GM19240 (cell line): ENCODE data around the gene SNRNP25.

ENCODE experiments used
- DNase-seq: peaks from one replicate; pipeline ENCODE4 v3.0.0; 2011; ENCODE audit warnings: low spot score; ENCODE audit not compliant: insufficient read length

Gene SNRNP25

GRCh38 chr16:77273-77806, 23.7 kb downstream of the SNRNP25 start:
- peak; percentile 80 for DNase-seq

GRCh38 chr16:77807-78443, 24.3 kb downstream of the SNRNP25 start, which contains the start of gene MPG:
TSS of gene MPG (plus strand) at chr16:78225. CDS start at chr16:78310, 85 bp downstream.
- peak; percentile 98 for DNase-seq

- peak; percentile 53 for DNase-seq
Measured at GRCh38 chr16:78444-79150, 25.0 kb downstream of the SNRNP25 start.

GRCh38 chr16:79151-80054, 25.8 kb downstream of the SNRNP25 start:
- DNase-seq, result no peak

- DNase-seq, result no peak
Measured at GRCh38 chr16:83060-83603, 29.5 kb downstream of the SNRNP25 start.

GRCh38 chr16:83781-84615, 30.4 kb downstream of the SNRNP25 start:
- DNase-seq, result no peak

GRCh38 chr16:84718-85406, 31.2 kb downstream of the SNRNP25 start:
- DNase-seq, result no peak

GRCh38 chr16:85407-85782, 31.8 kb downstream of the SNRNP25 start:
- no peak for DNase-seq

- DNase-seq, result no peak
Measured at GRCh38 chr16:85865-86264, 32.2 kb downstream of the SNRNP25 start.

GRCh38 chr16:86483-86952, 32.9 kb downstream of the SNRNP25 start:
- DNase-seq, result no peak

- DNase-seq, result no peak
Measured at GRCh38 chr16:88613-89012, 35.0 kb downstream of the SNRNP25 start.

- DNase-seq, result no peak
Measured at GRCh38 chr16:89391-90302, 36.0 kb downstream of the SNRNP25 start.

GRCh38 chr16:91484-91883, 37.9 kb downstream of the SNRNP25 start:
- no peak for DNase-seq

- no peak for DNase-seq
Measured at GRCh38 chr16:92431-93339, 39.1 kb downstream of the SNRNP25 start.

- DNase-seq, result no peak
Measured at GRCh38 chr16:94918-95265, 41.3 kb downstream of the SNRNP25 start.

GRCh38 chr16:96935-97381, 43.3 kb downstream of the SNRNP25 start:
- DNase-seq, result peak; percentile 95

GRCh38 chr16:97822-98221, 44.2 kb downstream of the SNRNP25 start:
- no peak for DNase-seq

- DNase-seq, result no peak
Measured at GRCh38 chr16:100989-101388, 47.4 kb downstream of the SNRNP25 start.
